ENCODE data around the gene CYBB. TPM values are rescaled to one million over a fixed set of nuclear protein-coding genes. Genes with fewer than 3 reads are reported as not detected.

Gene CYBB
- total and polyA plus RNA-seq, 4 donors = 16.2 to 110 (median 74.3) TPM

DNA sequence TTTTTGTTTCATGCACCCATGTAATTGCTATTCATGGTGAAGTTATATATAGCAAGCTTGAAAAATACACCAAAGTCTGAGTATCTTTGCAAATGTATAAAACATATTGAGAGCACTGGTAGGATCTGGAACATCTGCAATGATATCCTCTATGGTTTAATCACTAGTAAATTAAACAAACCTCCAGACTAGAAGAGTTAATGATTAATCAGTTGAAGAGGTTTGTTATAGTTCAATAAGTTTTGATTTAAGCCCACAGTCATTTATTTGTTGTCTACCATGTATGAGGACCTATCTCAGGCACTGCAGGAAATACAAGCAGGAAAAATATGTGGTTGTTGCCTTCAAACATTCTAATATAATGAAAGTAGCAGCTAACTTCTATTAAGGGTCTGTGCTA, 16.5 kb downstream of the CYBB start:
- no peak for DNase-seq
- H3K27ac ChIP-seq (ENCODE audit: low read depth in 1 of 2, low read length in 1 of 2) = no peak overlapping the region

DNA sequence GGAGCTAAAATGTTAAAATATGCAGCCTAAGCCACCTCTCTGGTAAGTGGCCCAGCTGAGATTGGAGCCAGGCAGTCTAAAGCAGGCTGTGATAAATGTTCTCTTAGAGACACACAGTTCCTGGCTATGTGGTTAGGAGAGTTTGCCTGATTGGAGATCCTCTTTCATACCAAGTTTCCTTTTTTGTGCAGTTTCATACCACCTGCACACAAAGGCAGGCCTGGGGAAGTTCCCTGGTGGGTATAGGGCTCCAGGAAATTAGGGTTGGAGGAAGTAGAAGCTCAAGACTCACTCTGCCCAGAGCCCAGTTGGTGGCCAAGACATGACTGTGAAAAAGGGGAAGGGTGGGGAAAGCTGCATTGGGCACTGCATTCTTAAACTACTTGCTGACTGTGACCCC, 16.9 kb downstream of the CYBB start:
- Histone ChIP-seq H3K27ac (ENCODE audit: low read depth in 1 of 2, low read length in 1 of 2) (no peak overlapping the region), H3K9me3 (ENCODE audit: control insufficient read depth in 4 of 4, insufficient read depth in 3 of 4, low read length in 3 of 4) (peaks cover 0 to 2% (median 0%) of the 10 kb centered on the region in 4 donors), H3K9ac (ENCODE audit: insufficient read depth in 1 of 2, low read length in 2 of 2) (no peak overlapping the region), H3K4me1 (ENCODE audit: control insufficient read depth in 5 of 5, insufficient read depth in 5 of 5, low read length in 5 of 5) (no peaks in the 10 kb centered on the region), H3K27me3 (ENCODE audit: control insufficient read depth in 3 of 3, insufficient read depth in 3 of 3, low read length in 2 of 3) (peaks cover 0 to 23% (median 12%) of the 10 kb centered on the region in 3 donors), H3K4me3 (no peak overlapping the region), H3K36me3 (ENCODE audit: control insufficient read depth in 4 of 4, insufficient read depth in 4 of 4, low read length in 4 of 4) (no peaks in the 10 kb centered on the region)
- TF ChIP-seq, protein P1, sequence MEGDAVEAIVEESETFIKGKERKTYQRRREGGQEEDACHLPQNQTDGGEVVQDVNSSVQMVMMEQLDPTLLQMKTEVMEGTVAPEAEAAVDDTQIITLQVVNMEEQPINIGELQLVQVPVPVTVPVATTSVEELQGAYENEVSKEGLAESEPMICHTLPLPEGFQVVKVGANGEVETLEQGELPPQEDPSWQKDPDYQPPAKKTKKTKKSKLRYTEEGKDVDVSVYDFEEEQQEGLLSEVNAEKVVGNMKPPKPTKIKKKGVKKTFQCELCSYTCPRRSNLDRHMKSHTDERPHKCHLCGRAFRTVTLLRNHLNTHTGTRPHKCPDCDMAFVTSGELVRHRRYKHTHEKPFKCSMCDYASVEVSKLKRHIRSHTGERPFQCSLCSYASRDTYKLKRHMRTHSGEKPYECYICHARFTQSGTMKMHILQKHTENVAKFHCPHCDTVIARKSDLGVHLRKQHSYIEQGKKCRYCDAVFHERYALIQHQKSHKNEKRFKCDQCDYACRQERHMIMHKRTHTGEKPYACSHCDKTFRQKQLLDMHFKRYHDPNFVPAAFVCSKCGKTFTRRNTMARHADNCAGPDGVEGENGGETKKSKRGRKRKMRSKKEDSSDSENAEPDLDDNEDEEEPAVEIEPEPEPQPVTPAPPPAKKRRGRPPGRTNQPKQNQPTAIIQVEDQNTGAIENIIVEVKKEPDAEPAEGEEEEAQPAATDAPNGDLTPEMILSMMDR (IDR thresholded peaks at IDR 0.05; ENCODE audit: control extremely low read depth, extremely low read depth) = no peak
- DNase-seq (peak in 1 of 3 donors; percentile 5), ATAC-seq (ENCODE audit: insufficient read depth, low FRiP score) (peak; percentile 70)

More for the DNA sequence above, 16.5 kb downstream of the CYBB start:
- Histone ChIP-seq H3K9ac (ENCODE audit: insufficient read depth in 1 of 2, low read length in 2 of 2) (no peak overlapping the region), H3K4me3 (no peak overlapping the region), H3K27me3 (ENCODE audit: control insufficient read depth in 3 of 3, insufficient read depth in 3 of 3, low read length in 2 of 3) (peaks cover 0 to 27% (median 12%) of the 10 kb centered on the region in 3 donors), H3K4me1 (ENCODE audit: control insufficient read depth in 5 of 5, insufficient read depth in 5 of 5, low read length in 5 of 5) (no peaks in the 10 kb centered on the region), H3K36me3 (ENCODE audit: control insufficient read depth in 4 of 4, insufficient read depth in 4 of 4, low read length in 4 of 4) (no peaks in the 10 kb centered on the region), H3K9me3 (ENCODE audit: control insufficient read depth in 4 of 4, insufficient read depth in 3 of 4, low read length in 3 of 4) (peaks cover 0 to 2% (median 0%) of the 10 kb centered on the region in 4 donors)
- no peak for ATAC-seq (ENCODE audit: insufficient read depth, low FRiP score)
- TF ChIP-seq, protein P1 (IDR thresholded peaks at IDR 0.05; ENCODE audit: control extremely low read depth, extremely low read depth) = no peak

- ATAC-seq (ENCODE audit: insufficient read depth, low FRiP score) = no peak
- Histone ChIP-seq H3K4me3 (no peak overlapping the region), H3K9ac (ENCODE audit: insufficient read depth in 1 of 2, low read length in 2 of 2) (no peak overlapping the region), H3K4me1 (ENCODE audit: control insufficient read depth in 5 of 5, insufficient read depth in 5 of 5, low read length in 5 of 5) (no peaks in the 10 kb centered on the region), H3K36me3 (ENCODE audit: control insufficient read depth in 4 of 4, insufficient read depth in 4 of 4, low read length in 4 of 4) (no peaks in the 10 kb centered on the region), H3K9me3 (ENCODE audit: control insufficient read depth in 4 of 4, insufficient read depth in 3 of 4, low read length in 3 of 4) (peaks cover 0 to 2% (median 0%) of the 10 kb centered on the region in 4 donors), H3K27me3 (ENCODE audit: control insufficient read depth in 3 of 3, insufficient read depth in 3 of 3, low read length in 2 of 3) (peaks cover 0 to 23% (median 20%) of the 10 kb centered on the region in 3 donors), H3K27ac (ENCODE audit: low read depth in 1 of 2, low read length in 1 of 2) (no peak overlapping the region)
- DNase-seq = no peak
- 64 to 70% methylated on average over 2 of the region's 2 CpGs for WGBS, 2 donors
- TF ChIP-seq, protein P1 (IDR thresholded peaks at IDR 0.05; ENCODE audit: control extremely low read depth, extremely low read depth) = no peak
Measured at GRCh38 chrX:37799936-37800335, 20.1 kb downstream of the CYBB start.

GRCh38 chrX:37800717-37801116, 20.9 kb downstream of the CYBB start:
- no peak for ATAC-seq (ENCODE audit: insufficient read depth, low FRiP score)
- no peaks in the 10 kb centered on the region for H3K9me3 ChIP-seq (ENCODE audit: control insufficient read depth in 4 of 4, insufficient read depth in 3 of 4, low read length in 3 of 4)
- no peak overlapping the region for H3K27ac ChIP-seq (ENCODE audit: low read depth in 1 of 2, low read length in 1 of 2)
- H3K4me3 ChIP-seq = no peak overlapping the region
- DNase-seq = no peak
- no peaks in the 10 kb centered on the region for H3K36me3 ChIP-seq (ENCODE audit: control insufficient read depth in 4 of 4, insufficient read depth in 4 of 4, low read length in 4 of 4)
- H3K9ac ChIP-seq (ENCODE audit: insufficient read depth in 1 of 2, low read length in 2 of 2) = no peak overlapping the region
- TF ChIP-seq, protein P1 (IDR thresholded peaks at IDR 0.05; ENCODE audit: control extremely low read depth, extremely low read depth) = no peak
- H3K27me3 ChIP-seq (ENCODE audit: control insufficient read depth in 3 of 3, insufficient read depth in 3 of 3, low read length in 2 of 3) = peaks cover 0 to 22% (median 21%) of the 10 kb centered on the region in 3 donors
- H3K4me1 ChIP-seq (ENCODE audit: control insufficient read depth in 5 of 5, insufficient read depth in 5 of 5, low read length in 5 of 5) = no peaks in the 10 kb centered on the region

All from lung (tissue), 12 donors.